Lower leg skin (tissue), 4 donors: Measurements from ENCODE around the gene SFMBT1. TPM values are rescaled to one million over a fixed set of nuclear protein-coding genes. Genes with fewer than 3 reads are reported as not detected.
"Not testable (repeated sequence)": the region's sequence is repeated elsewhere in the genome, so short reads cannot be mapped to it uniquely, and the experiment has no call there.

Experiments used
- DNase-seq, 2 donors: peaks; one replicate each; pipeline ENCODE4 v3.0.0-alpha.2; 2019; ENCODE audit warnings: low spot score in 2 of 2
- H3K4me3 ChIP-seq: fragments of 200-600 bp; sonication (generic); 2 replicates; pipeline ENCODE4 v1.5.1; 2017; ENCODE audit warnings: mild to moderate bottlenecking, low read depth; ENCODE audit not compliant: poor library complexity, severe bottlenecking
- CTCF ChIP-seq, 3 donors: fragments of 450-650 bp; IDR thresholded peaks; one replicate each; pipeline ENCODE4 v1.5.1; 2016; ENCODE audit warnings: antibody characterized with exemption in 3 of 3, mild to moderate bottlenecking in 3 of 3, moderate library complexity in 2 of 3
- POLR2A ChIP-seq, 2 donors: fragments of 450-650 bp; IDR thresholded peaks; one replicate each; pipeline ENCODE4 v1.6.1; 2016 to 2017; ENCODE audit warnings: antibody characterized with exemption in 2 of 2, mild to moderate bottlenecking in 1 of 2, moderate library complexity in 1 of 2
- WGBS, 2 donors: methylation state at CpG; one replicate each; pipeline ENCODE4 v1.1.5; 2018; 5-methylcytosine and 5-hydroxymethylcytosine counted together
- intact Hi-C: fragments of 100-400 bp; cut with DNase I; formaldehyde crosslinking; loops from one replicate; pipeline ENCODE4 v1.15.0; 2023; ENCODE audit warnings: low total_unique reads
- total RNA-seq, 4 donors: library from RNA; depleted of rRNA; stranded (reverse); fragments of >200 nt; gene quantifications; one replicate each; pipeline ENCODE4 v1.1.0, GENCODE V29; 2016

The SFMBT1 gene
- total RNA-seq, 4 donors from 2014 or later, result 9.5 to 24.3 (median 14.4) TPM

- TF ChIP-seq POLR2A (IDR thresholded peaks at IDR 0.05), result no peak
- no peak for TF ChIP-seq CTCF (IDR thresholded peaks at IDR 0.05)
- 74 to 83% methylated on average over 11 of the region's 11 CpGs for WGBS, 2 donors
- intact Hi-C loops, result no loop called here
- DNase-seq, result no peak
- no peak overlapping the region for H3K4me3 ChIP-seq
Observed at GRCh38 chr3:53035825-53036619, 9.9 kb downstream of the SFMBT1 start.

- WGBS, 2 donors, result 95 to 98% methylated on average over 5 of the region's 5 CpGs
- intact Hi-C loops, DNase-seq, H3K4me3 ChIP-seq: not testable (repeated sequence)
Observed at GRCh38 chr3:53035018-53035417, 10.9 kb downstream of the SFMBT1 start.

- DNase-seq, H3K4me3 ChIP-seq, intact Hi-C loops: not testable (repeated sequence)
- 95 to 99% methylated on average over 10 of the region's 10 CpGs for WGBS, 2 donors
Observed at GRCh38 chr3:53034411-53034810, 11.5 kb downstream of the SFMBT1 start.

GRCh38 chr3:53032609-53033008 lies 13.3 kb downstream of the SFMBT1 start:
- intact Hi-C loops, result no loop called here
- no peak overlapping the region for H3K4me3 ChIP-seq
- no peak for TF ChIP-seq CTCF (IDR thresholded peaks at IDR 0.05)
- no peak for TF ChIP-seq POLR2A (IDR thresholded peaks at IDR 0.05)
- no peak for DNase-seq

- TF ChIP-seq POLR2A (IDR thresholded peaks at IDR 0.05), result no peak
- TF ChIP-seq CTCF (IDR thresholded peaks at IDR 0.05), result no peak
- H3K4me3 ChIP-seq, result no peak overlapping the region
- intact Hi-C loops, result no loop called here
- 76 to 85% methylated on average over 4 of the region's 4 CpGs for WGBS, 2 donors
- no peak for DNase-seq
Observed at GRCh38 chr3:53030619-53031449, 15.0 kb downstream of the SFMBT1 start.

- 93 to 99% methylated on average over 7 of the region's 7 CpGs for WGBS, 2 donors
- intact Hi-C loops, result no loop called here
- H3K4me3 ChIP-seq, result no peak overlapping the region
- no peak for TF ChIP-seq CTCF (IDR thresholded peaks at IDR 0.05)
- TF ChIP-seq POLR2A (IDR thresholded peaks at IDR 0.05), result no peak
- DNase-seq, result no peak
Observed at GRCh38 chr3:53028641-53029040, 17.2 kb downstream of the SFMBT1 start.
